ENCODE measurements around the gene XIRP1.

The XIRP1 gene

GRCh38 chr3:39144748-39145380 lies 47.5 kb downstream of the XIRP1 start:
- peaks cover 70% of the 10 kb centered on the region for H4K20me1 ChIP-seq
- no peak overlapping the region for H3K27ac ChIP-seq
- peaks cover 94% of the 10 kb centered on the region for H3K4me1 ChIP-seq
- H3K27me3 ChIP-seq, result no peaks in the 10 kb centered on the region
- peak overlapping the region; percentile 98 for H3K4me2 ChIP-seq
- H3K9ac ChIP-seq, result no peak overlapping the region
- no peaks in the 10 kb centered on the region for H3K9me3 ChIP-seq
- H3K36me3 ChIP-seq, result peaks cover 68% of the 10 kb centered on the region
- no peak overlapping the region for H3K4me3 ChIP-seq
- no peak for TF ChIP-seq Cebpa-rat (IDR thresholded peaks at IDR 0.05)

- Histone ChIP-seq H3K4me2 (peak overlapping the region; percentile 98), H3K9me3 (no peaks in the 10 kb centered on the region), H3K27me3 (no peaks in the 10 kb centered on the region), H3K36me3 (peaks cover 72% of the 10 kb centered on the region), H3K27ac (peak overlapping the region; percentile 74; the same call in 1 of the 2 replicates), H3K4me3 (no peak overlapping the region), H3K9ac (0 out of 2 replicates have a peak overlapping the region, but pooled peaks have one; percentile 15), H4K20me1 (peaks cover 75% of the 10 kb centered on the region), H3K4me1 (peaks cover 88% of the 10 kb centered on the region)
- TF ChIP-seq Cebpa-rat (IDR thresholded peaks at IDR 0.05), result no peak
Measured at GRCh38 chr3:39144095-39144747, 48.2 kb downstream of the XIRP1 start.

GRCh38 chr3:39143051-39143885 lies 49.1 kb downstream of the XIRP1 start:
- H3K27ac ChIP-seq, result peak overlapping the region; percentile 74; the same call in 1 of the 2 replicates
- H3K9ac ChIP-seq, result 0 out of 2 replicates have a peak overlapping the region, but pooled peaks have one; percentile 51
- H3K4me3 ChIP-seq, result no peak overlapping the region
- peaks cover 83% of the 10 kb centered on the region for H4K20me1 ChIP-seq
- peaks cover 78% of the 10 kb centered on the region for H3K4me1 ChIP-seq
- no peaks in the 10 kb centered on the region for H3K9me3 ChIP-seq
- no peaks in the 10 kb centered on the region for H3K27me3 ChIP-seq
- H3K4me2 ChIP-seq, result peak overlapping the region; percentile 98
- peaks cover 77% of the 10 kb centered on the region for H3K36me3 ChIP-seq
- TF ChIP-seq Cebpa-rat (IDR thresholded peaks at IDR 0.05), result no peak

- TF ChIP-seq Cebpa-rat (IDR thresholded peaks at IDR 0.05), result no peak
- no peaks in the 10 kb centered on the region for H3K27me3 ChIP-seq
- peaks cover 89% of the 10 kb centered on the region for H3K36me3 ChIP-seq
- 0 out of 2 replicates have a peak overlapping the region, but pooled peaks have one; percentile 6 for H3K9ac ChIP-seq
- peak overlapping the region; percentile 98 for H3K4me2 ChIP-seq
- H3K27ac ChIP-seq, result peak overlapping the region; percentile 74
- no peaks in the 10 kb centered on the region for H3K9me3 ChIP-seq
- peaks cover 83% of the 10 kb centered on the region for H4K20me1 ChIP-seq
- H3K4me1 ChIP-seq, result peaks cover 70% of the 10 kb centered on the region
- no peak overlapping the region for H3K4me3 ChIP-seq
Measured at GRCh38 chr3:39142067-39142466, 50.3 kb downstream of the XIRP1 start.

- Histone ChIP-seq H4K20me1 (peaks cover 76% of the 10 kb centered on the region), H3K27ac (peak overlapping the region; percentile 74), H3K9ac (0 out of 2 replicates have a peak overlapping the region, but pooled peaks have one; percentile 6), H3K4me3 (no peak overlapping the region), H3K4me2 (peak overlapping the region; percentile 98), H3K36me3 (peaks cover 93% of the 10 kb centered on the region), H3K4me1 (peaks cover 63% of the 10 kb centered on the region), H3K27me3 (no peaks in the 10 kb centered on the region), H3K9me3 (no peaks in the 10 kb centered on the region)
- no peak for TF ChIP-seq Cebpa-rat (IDR thresholded peaks at IDR 0.05)
Measured at GRCh38 chr3:39141171-39141995, 51.0 kb downstream of the XIRP1 start.

GRCh38 chr3:39140341-39140971 lies 51.9 kb downstream of the XIRP1 start:
- H3K27me3 ChIP-seq, result no peaks in the 10 kb centered on the region
- H3K4me3 ChIP-seq, result no peak overlapping the region
- TF ChIP-seq Cebpa-rat (IDR thresholded peaks at IDR 0.05), result no peak
- H3K27ac ChIP-seq, result peak overlapping the region; percentile 74
- H3K9ac ChIP-seq, result no peak overlapping the region
- H3K36me3 ChIP-seq, result peaks cover 85% of the 10 kb centered on the region
- peaks cover 68% of the 10 kb centered on the region for H4K20me1 ChIP-seq
- peaks cover 54% of the 10 kb centered on the region for H3K4me1 ChIP-seq
- no peaks in the 10 kb centered on the region for H3K9me3 ChIP-seq
- peak overlapping the region; percentile 98 for H3K4me2 ChIP-seq

- H3K4me2 ChIP-seq, result no peak overlapping the region
Measured at GRCh38 chr3:39139442-39139841, 53.0 kb downstream of the XIRP1 start.

GRCh38 chr3:39138804-39139415 lies 53.5 kb downstream of the XIRP1 start:
- no peaks in the 10 kb centered on the region for H3K9me3 ChIP-seq
- TF ChIP-seq Cebpa-rat (IDR thresholded peaks at IDR 0.05), result no peak
- H3K4me1 ChIP-seq, result peaks cover 38% of the 10 kb centered on the region
- H3K4me2 ChIP-seq, result no peak overlapping the region
- no peak overlapping the region for H3K4me3 ChIP-seq
- H4K20me1 ChIP-seq, result peaks cover 53% of the 10 kb centered on the region
- H3K27ac ChIP-seq, result no peak overlapping the region; the same call in 1 of the 2 replicates
- H3K27me3 ChIP-seq, result no peaks in the 10 kb centered on the region
- peaks cover 69% of the 10 kb centered on the region for H3K36me3 ChIP-seq
- no peak overlapping the region for H3K9ac ChIP-seq

More at GRCh38 chr3:39139442-39139841, 53.0 kb downstream of the XIRP1 start:
- no peak overlapping the region for H3K4me3 ChIP-seq
- peaks cover 43% of the 10 kb centered on the region for H3K4me1 ChIP-seq
- H3K9ac ChIP-seq, result no peak overlapping the region
- no peaks in the 10 kb centered on the region for H3K27me3 ChIP-seq
- peaks cover 58% of the 10 kb centered on the region for H4K20me1 ChIP-seq
- no peak overlapping the region for H3K27ac ChIP-seq
- H3K36me3 ChIP-seq, result peaks cover 75% of the 10 kb centered on the region
- no peak for TF ChIP-seq Cebpa-rat (IDR thresholded peaks at IDR 0.05)
- H3K9me3 ChIP-seq, result no peaks in the 10 kb centered on the region

Data from BLaER1 (cell line).